8988T (cell line): Measurements from ENCODE around the gene NR3C2.
"Not testable (repeated sequence)": the region's sequence is repeated elsewhere in the genome, so short reads cannot be mapped to it uniquely, and the experiment has no call there.

Experiments
- DNase-seq: peaks from one replicate; pipeline ENCODE4 v3.0.0; 2011

The NR3C2 gene

GRCh38 chr4:148364525-148364924 lies 77.7 kb downstream of the NR3C2 start:
- DNase-seq = no peak

DNA sequence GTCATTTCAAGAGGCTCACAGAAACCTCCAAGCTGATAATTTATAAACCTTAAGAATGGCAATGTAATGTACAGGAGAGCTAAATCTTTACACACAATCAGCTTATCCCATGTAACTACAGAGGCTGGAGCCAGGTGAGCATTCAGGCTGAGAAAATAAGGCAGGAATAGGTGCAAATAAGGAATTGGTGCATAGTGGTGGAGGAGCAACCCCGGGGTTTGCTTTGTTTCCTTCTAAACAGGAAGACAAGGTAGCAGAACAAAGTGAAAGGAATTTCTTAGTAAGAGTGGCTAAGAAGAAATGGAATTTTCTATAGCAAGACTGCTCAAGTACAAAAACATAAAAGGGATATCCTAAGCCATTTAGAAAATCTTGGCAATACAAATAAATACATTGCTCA lies 82.4 kb downstream of the NR3C2 start:
- DNase-seq = no peak

DNA sequence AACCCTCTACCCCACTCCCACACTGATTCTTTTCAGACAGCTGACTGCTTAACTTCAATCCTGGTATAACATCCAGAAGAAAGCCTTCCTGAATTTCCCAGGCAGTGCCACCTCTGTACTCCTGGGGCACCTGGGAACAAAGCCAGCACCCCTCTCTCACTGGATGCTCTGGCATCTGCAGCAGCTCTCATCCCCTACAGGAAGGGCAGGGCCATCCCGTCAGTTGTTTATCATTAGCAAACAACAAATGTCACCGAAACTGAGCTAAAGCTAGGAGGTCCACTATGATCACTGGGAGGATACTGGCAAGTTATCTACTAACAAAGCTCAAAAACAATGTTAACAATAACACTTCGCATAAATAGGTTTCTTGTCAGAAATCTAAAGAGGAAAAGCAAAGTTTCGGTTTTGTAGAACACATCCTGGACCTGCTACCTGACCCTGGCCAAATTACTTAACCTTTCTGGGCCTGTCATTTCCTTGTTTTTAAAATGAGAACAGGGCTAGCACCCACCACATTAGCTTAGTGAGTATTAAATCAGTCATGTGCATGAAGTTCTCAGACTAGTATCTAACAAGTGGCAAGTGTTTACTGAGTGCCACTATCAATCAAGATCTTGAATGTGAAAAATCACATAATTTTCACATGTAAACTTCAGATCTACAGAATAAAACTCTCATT lies 86.6 kb downstream of the NR3C2 start:
- no peak for DNase-seq

DNA sequence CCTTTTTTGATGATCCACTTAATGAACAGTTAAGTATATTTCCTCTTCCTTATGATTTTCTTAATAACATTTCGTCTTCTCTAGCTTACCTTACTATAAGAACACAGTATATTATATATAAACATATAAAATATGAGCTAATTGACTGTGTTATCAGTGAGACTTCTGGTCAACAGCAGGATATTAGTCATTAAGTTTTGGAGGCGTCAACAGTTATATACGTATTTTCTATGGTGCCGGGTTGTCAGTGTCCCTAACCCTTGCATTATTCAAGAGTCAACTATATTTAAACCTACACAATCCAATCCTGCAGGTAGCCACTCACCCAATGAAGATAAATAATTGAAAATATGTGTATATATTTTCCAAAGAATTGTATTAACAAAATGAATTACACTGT lies 88.0 kb downstream of the NR3C2 start:
- no peak for DNase-seq

DNA sequence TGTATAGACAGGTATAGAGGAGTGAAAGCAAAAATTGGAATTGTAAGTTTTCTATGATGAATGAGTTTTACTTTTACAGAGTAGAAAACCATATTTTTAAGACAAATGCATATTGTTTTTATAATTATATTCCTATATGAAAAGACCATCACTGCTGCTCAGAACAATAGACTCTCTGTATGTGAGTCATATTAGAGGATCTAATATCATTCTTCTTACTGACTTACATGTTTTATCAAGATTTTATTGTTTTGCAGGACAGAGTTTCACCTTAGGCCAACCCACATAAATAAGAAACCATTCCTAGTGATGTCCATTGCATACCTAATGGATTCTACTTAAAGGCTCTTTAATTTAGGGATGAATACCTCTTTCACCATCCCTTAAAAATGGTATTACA lies 88.6 kb downstream of the NR3C2 start:
- no peak for DNase-seq

DNA sequence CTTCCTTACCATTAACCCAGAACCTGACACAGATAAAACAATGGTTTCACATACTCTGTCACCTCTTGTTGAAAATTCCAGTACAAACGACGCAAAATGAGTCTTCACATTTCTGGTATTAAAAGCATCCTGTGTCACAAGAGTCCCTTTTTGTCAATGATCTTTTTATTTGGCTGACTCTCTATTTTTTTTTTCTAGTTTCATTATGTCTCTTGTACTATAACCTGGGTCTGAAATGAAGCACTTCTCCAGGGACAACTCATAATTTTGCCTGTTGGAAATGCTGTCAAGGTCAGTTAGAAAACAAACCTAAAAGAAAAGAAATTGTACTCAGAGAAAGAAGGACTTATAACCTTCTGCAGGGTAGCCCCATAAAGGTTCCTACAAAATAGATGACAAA lies 93.1 kb downstream of the NR3C2 start:
- no peak for DNase-seq

DNA sequence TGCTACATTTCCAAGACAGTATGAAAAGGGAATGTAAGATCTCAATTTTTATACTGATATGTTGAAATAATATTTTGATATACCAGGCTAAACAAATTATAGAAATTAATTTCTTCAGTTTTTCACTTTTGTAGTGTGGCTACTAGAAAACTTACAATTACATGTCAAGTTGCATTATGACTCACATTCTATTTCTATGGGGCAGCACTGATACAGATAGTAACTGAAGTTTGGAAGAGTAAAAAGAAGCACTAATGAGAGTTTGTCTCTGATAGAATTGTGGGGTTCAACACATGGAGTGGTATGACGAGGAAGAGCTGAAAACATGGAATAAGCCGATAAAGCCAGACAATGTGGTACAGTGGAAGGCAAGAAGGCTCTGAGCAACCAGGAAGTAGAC lies 95.6 kb downstream of the NR3C2 start:
- no peak for DNase-seq

GRCh38 chr4:148345509-148345908 lies 96.7 kb downstream of the NR3C2 start:
- DNase-seq = no peak

DNA sequence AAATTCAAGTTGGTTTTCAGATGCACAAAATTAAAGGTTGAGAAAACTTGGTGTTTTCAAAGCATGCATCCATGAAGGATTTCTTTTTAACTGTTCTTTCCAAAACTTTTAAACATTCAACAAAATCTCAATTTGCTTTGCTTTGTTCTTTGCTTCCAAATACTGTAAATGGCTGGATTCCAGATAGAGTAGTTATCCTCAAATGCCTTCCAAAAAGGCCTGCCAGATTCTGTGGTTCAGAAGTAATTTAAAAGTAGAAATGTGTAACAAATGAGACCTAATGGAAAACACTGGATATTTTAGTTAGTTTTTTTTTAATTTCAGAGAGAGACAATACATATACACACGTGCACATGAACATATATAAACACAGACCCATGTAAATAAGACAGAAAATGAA lies 97.3 kb downstream of the NR3C2 start:
- DNase-seq = no peak

GRCh38 chr4:148344352-148344751 lies 97.9 kb downstream of the NR3C2 start:
- no peak for DNase-seq

GRCh38 chr4:148341980-148342800 lies 100.0 kb downstream of the NR3C2 start:
- no peak for DNase-seq

DNA sequence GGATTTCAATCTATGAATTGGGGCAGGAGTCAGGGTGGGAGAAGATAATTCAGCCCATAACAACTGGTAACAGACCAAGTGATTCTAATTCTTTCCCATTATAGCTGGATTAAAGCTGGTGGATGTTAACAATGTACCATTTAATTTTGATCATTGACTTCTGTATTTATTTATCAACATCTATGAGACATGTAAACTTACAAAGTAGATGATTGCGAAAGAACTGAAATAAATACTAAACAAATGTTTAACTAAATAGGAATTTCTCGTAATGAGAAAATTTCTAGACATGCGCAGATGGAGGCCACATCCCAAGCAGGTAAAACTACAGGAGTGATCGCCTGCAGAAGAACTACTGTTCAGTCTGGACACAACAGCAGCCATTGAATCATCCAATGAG lies 107.1 kb downstream of the NR3C2 start:
- DNase-seq = no peak

DNA sequence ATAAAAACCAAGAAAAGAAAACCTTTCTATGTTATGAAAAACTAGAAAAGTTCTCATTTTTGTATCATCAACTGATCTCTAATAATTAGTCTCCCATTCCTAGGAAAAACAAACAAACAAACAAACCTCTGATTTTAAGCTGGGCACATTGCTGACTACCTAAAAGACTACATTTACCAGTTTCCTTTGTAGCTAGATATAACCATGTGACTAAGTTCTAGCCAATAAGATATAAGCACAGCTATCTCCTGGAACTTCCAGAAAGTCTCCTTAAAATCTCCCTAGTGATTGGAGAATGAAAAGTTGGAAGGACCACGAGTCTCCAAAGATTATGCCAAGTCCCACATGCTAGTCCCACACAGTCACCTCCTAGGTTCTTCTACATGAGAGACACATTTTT lies 108.9 kb downstream of the NR3C2 start:
- DNase-seq = no peak

- no peak for DNase-seq
These were observed 109.7 kb downstream of the NR3C2 start for GRCh38 chr4:148332486-148332885.

DNA sequence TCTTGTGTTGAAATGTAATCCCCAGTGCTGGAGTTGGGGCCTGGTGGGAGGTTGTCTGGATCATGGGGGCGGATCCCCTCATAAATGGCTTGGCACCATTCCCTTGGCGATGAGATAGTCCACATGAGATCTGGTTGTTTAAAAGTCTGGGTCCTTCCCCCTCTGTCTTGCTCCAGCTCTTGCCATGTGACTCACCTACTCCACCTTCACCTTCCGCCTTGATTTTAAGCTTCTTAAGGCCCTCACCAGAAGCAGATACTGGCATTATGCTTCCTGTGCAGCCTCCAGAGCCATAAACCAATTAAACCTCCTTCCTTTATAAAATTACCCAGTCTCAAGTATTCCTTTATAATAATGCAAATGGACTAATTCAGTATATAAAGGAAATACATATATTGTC lies 111.5 kb downstream of the NR3C2 start:
- DNase-seq = no peak

GRCh38 chr4:148330161-148330560 lies 112.1 kb downstream of the NR3C2 start:
- DNase-seq = no peak

DNA sequence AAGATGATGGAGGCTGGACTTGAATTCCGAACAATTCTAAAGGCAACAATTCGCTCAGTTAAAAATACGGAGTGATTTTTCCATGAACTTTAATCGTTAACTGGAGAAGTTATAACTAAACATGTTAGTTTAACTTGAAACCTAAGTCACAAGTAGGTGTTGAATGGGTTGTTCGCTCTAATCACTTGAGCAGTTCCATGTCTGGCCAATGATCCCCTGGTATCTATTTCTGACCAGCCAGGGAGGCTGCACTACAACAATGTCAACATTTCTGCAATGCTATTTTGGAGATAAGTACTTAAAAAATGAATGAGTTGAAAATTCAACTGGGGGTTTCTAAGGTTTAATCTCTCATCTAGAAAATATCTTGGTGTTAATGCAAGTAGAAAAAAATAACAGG lies 112.5 kb downstream of the NR3C2 start:
- no peak for DNase-seq

GRCh38 chr4:148327683-148328082 lies 114.5 kb downstream of the NR3C2 start:
- DNase-seq = no peak

DNA sequence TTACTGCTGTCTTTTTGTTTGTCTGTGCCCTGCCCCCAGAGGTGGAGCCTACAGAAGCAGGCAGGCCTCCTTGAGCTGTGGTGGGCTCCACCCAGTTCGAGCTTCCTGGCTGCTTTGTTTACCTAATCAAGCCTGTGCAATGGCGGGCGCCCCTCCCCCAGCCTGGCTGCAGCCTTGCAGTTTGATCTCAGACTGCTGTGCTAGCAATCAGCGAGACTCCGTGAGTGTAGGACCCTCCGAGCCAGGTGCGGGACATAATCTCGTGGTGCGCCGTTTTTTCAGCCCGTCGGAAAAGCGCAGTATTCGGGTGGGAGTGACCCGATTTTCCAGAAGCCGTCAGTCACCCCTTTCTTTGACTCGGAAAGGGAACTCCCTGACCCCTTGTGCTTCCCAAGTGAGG lies 118.9 kb downstream of the NR3C2 start:
- DNase-seq = not testable (repeated sequence)

DNA sequence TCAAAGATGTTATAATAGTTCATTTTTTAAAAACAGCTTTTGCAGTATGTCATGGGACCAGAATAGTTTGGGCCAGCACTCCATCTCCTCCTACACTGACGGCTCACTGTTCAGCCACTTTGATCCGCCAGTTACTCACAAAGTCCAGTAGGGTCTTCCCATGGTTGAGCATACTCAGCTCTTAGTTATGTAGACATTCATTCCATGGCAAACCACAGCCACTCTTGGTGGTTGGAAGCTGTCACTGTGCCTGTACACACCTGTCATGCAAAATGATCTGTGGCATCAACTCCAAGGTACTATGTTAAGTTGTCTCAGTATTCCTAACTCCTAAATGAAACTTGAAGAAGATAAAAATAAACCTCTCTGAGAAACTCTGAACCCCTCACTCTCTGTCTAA lies 127.2 kb downstream of the NR3C2 start:
- no peak for DNase-seq

GRCh38 chr4:148312956-148313490 lies 129.2 kb downstream of the NR3C2 start:
- no peak for DNase-seq

DNA sequence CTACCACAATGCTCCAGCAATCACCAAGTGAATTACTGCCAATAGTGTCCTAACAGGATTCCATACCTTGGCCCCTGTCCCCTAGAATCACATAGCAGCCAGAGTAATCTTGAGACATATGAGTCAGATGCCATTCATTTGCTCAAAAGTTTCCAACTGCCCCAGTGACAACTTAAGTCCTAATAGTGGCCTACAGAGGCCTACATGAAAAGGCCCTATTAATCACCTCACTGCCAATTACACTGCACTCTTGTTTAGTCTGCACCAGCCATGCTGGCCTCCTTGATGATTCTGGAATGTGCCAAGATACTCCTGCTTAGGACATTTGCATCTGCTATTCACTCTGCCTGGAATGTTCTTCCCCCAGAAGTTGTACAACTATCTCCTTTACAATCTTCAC lies 130.7 kb downstream of the NR3C2 start:
- DNase-seq = no peak

GRCh38 chr4:148310756-148311155 lies 131.5 kb downstream of the NR3C2 start:
- no peak for DNase-seq

DNA sequence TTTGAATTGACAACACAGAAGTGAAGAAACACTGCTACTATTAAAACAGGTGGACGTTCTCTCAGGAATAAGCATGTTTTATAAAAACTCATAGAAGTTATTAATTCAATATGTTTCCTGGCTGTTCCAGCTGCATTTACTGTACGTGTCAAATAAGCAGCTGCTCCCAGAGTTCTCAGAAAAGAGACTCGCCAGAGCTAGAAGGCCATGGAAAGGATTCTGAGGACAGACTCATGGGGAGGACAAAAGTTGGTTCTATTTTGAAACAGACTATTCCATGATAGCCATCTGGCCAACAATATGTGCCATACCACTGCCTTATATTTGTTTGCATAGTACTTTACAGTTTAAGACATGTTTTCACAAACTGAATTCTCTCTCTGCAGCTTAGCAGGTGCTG lies 136.5 kb downstream of the NR3C2 start:
- no peak for DNase-seq
